ENCODE results near the gene BLTP1.

BLTP1 gene

DNA sequence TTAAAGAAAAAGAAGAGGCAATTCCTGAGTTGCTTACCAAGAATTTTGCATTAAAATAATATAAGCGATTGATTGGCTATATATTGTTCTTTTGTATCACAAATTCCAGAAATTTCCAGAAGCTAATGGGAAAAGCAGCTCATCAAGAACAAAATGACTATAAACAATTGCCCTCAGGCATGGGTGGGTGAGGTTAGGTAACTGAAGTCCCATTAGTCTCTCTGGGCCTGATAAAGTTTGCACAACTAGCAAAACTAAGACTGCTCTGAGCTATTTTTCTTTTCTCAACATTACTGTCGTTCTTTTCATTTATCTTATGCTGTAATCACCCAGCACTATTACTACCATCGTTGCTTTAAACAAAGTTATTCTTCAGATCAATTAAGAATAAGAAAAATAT, 19.2 kb upstream of the BLTP1 start:
- H3K9ac ChIP-seq (ENCODE audit: low read depth, low read length) = no peak overlapping the region

DNA sequence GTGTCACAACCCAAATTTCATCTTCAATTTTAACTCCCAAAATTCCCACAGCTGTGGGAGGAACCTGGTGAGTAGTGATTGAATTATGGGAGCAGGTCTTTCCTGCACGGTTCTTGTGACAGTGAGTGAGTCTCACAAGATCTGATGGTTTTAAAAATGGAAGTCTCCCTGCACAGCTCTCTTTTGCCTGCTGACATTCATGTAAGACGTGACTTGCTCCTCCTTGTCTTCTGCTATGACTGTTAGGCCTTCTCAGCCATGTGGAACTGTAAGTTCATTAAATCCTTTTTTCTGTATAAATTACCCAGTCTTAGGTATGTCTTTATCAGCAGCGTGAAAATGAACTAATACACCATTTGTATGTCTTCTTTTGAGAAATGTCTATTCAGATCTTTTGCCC, 13.0 kb upstream of the BLTP1 start:
- H3K9me3 ChIP-seq (ENCODE audit: control insufficient read depth, insufficient read depth, low read length) = no peaks in the 10 kb centered on the region
- no peaks in the 10 kb centered on the region for H3K4me1 ChIP-seq (ENCODE audit: control insufficient read depth, insufficient read depth, low read length)
- no peak overlapping the region for H3K9ac ChIP-seq (ENCODE audit: low read depth, low read length)
- H3K36me3 ChIP-seq (ENCODE audit: control insufficient read depth, insufficient read depth, low read length) = no peaks in the 10 kb centered on the region
- no peak overlapping the region for H3K4me3 ChIP-seq (ENCODE audit: low read depth, low read length)
- no peaks in the 10 kb centered on the region for H3K27me3 ChIP-seq (ENCODE audit: control insufficient read depth, insufficient read depth, low read length)

More for the DNA sequence above, 19.2 kb upstream of the BLTP1 start:
- Histone ChIP-seq H3K36me3 (ENCODE audit: control insufficient read depth, insufficient read depth, low read length) (no peaks in the 10 kb centered on the region), H3K4me1 (ENCODE audit: control insufficient read depth, insufficient read depth, low read length) (no peaks in the 10 kb centered on the region), H3K4me3 (ENCODE audit: low read depth, low read length) (no peak overlapping the region), H3K27me3 (ENCODE audit: control insufficient read depth, insufficient read depth, low read length) (no peaks in the 10 kb centered on the region), H3K9me3 (ENCODE audit: control insufficient read depth, insufficient read depth, low read length) (no peaks in the 10 kb centered on the region)

DNA sequence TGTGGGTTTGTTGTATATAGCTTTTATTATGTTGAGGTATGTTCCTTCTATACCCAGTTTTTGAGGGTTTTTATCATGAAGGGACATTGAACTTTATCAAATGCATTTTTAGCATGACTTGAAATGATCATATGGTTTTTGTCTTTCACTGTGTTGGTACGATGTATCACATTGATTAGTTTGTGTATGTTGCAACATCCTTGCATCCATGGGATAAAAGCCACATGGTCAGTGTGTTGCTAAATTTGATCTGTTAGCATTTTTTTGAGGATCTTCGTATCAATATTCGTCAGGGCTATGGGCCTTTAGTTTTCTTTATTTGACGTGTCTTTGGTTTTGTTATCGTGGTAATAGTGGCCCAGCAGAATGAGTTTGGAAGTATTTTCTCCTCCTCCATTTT, 11.3 kb upstream of the BLTP1 start:
- H3K36me3 ChIP-seq (ENCODE audit: control insufficient read depth, insufficient read depth, low read length) = no peaks in the 10 kb centered on the region
- no peaks in the 10 kb centered on the region for H3K27me3 ChIP-seq (ENCODE audit: control insufficient read depth, insufficient read depth, low read length)
- no peaks in the 10 kb centered on the region for H3K4me1 ChIP-seq (ENCODE audit: control insufficient read depth, insufficient read depth, low read length)
- H3K4me3 ChIP-seq (ENCODE audit: low read depth, low read length) = no peak overlapping the region
- H3K9ac ChIP-seq (ENCODE audit: low read depth, low read length) = no peak overlapping the region
- no peaks in the 10 kb centered on the region for H3K9me3 ChIP-seq (ENCODE audit: control insufficient read depth, insufficient read depth, low read length)

DNA sequence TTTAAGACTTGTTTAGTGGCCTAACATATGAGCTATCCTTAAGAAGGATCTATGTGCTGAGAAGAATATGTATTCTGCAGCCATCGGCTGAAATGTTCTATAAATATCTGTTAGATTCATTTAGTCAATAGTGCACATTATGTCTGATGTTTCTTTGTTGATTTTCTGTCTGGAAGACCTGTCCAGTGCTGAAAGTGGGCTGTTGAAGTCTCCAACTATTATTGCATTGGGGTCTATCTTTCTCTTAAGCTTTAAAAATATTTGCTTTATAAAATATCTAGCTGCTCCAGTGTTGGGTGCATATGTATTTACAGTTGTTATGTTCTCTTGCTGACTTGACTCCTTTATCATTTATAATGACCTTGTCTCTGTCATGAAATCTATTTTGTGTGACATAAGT, 9.4 kb upstream of the BLTP1 start:
- Histone ChIP-seq H3K4me1 (ENCODE audit: control insufficient read depth, insufficient read depth, low read length) (no peaks in the 10 kb centered on the region), H3K9ac (ENCODE audit: low read depth, low read length) (no peak overlapping the region), H3K36me3 (ENCODE audit: control insufficient read depth, insufficient read depth, low read length) (no peaks in the 10 kb centered on the region), H3K27me3 (ENCODE audit: control insufficient read depth, insufficient read depth, low read length) (no peaks in the 10 kb centered on the region), H3K9me3 (ENCODE audit: control insufficient read depth, insufficient read depth, low read length) (no peaks in the 10 kb centered on the region), H3K4me3 (ENCODE audit: low read depth, low read length) (no peak overlapping the region)

DNA sequence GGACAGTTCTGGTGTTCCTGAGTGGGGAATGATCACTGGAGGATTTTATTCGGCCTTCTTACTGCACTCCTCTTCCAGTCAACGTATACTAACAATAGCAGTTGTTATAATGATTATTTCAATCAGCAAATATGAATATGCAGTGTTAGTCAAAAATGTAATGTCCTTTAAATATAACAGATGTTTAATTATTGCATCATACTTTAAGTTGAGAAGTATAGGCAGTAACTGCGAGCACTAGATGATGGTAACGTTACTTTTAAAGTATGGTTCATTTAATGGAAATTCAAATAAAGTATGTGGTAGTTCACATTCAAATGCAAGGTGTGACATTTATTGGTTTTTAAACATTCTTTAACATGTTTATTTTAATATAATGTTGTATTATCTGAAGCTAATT, 5.5 kb upstream of the BLTP1 start:
- no peak overlapping the region for H3K4me3 ChIP-seq (ENCODE audit: low read depth, low read length)
- H3K27me3 ChIP-seq (ENCODE audit: control insufficient read depth, insufficient read depth, low read length) = no peaks in the 10 kb centered on the region
- no peaks in the 10 kb centered on the region for H3K9me3 ChIP-seq (ENCODE audit: control insufficient read depth, insufficient read depth, low read length)
- no peaks in the 10 kb centered on the region for H3K36me3 ChIP-seq (ENCODE audit: control insufficient read depth, insufficient read depth, low read length)
- H3K9ac ChIP-seq (ENCODE audit: low read depth, low read length) = no peak overlapping the region
- H3K4me1 ChIP-seq (ENCODE audit: control insufficient read depth, insufficient read depth, low read length) = peaks cover 5% of the 10 kb centered on the region

DNA sequence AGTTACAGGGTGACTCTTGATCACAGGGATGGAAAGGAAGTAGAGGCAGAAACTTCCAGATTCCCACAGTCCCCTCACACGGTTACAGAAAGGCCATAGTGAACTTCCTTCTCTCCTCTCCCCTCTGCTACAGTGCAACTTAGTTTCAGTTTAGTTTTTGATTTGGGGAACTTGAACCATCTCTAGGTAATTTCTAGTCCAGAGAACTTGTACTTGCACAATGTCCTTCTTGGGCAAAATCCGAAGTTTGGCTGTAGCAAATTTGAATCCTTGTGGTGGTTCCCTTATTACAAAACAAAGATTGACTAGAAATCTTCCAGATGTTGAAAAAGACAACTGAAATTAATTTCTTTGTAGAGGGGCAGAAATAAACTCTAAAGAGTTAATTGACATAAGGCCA, 1.2 kb upstream of the BLTP1 start:
- H3K9me3 ChIP-seq (ENCODE audit: control insufficient read depth, insufficient read depth, low read length) = no peaks in the 10 kb centered on the region
- no peak overlapping the region for H3K9ac ChIP-seq (ENCODE audit: low read depth, low read length)
- H3K27me3 ChIP-seq (ENCODE audit: control insufficient read depth, insufficient read depth, low read length) = no peaks in the 10 kb centered on the region
- H3K4me1 ChIP-seq (ENCODE audit: control insufficient read depth, insufficient read depth, low read length) = peaks cover 8% of the 10 kb centered on the region
- H3K36me3 ChIP-seq (ENCODE audit: control insufficient read depth, insufficient read depth, low read length) = no peaks in the 10 kb centered on the region
- no peak overlapping the region for H3K4me3 ChIP-seq (ENCODE audit: low read depth, low read length)

DNA sequence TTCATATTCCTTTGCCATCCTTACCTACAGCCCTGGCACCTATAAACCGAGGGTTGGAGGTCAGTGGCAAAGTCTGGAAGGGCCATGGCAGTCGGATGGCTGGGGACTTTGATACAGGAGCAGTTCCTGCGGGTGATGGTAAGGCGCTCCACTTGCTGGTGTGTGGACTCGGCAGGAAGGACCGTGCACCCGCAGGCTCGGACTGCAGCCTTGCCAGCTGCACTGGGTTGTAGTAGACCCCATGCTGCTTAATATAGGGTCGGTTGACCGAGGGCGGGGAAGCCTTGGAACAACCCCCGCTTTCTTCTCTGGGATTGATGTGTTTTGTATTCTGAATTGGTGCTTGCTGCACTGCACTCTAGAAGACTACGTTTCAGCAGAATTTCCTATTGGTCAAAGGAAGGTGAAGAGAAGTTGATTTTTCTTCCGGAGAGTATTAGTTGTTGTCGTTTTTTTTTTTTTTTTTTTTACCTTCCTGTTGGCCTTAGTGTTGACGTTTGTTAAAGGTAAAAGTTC, 638 bp downstream of the BLTP1 start:
- peak overlapping the region; percentile 95 for H3K4me3 ChIP-seq (ENCODE audit: low read depth, low read length)
- no peaks in the 10 kb centered on the region for H3K36me3 ChIP-seq (ENCODE audit: control insufficient read depth, insufficient read depth, low read length)
- no peaks in the 10 kb centered on the region for H3K27me3 ChIP-seq (ENCODE audit: control insufficient read depth, insufficient read depth, low read length)
- peaks cover 8% of the 10 kb centered on the region for H3K4me1 ChIP-seq (ENCODE audit: control insufficient read depth, insufficient read depth, low read length)
- no peaks in the 10 kb centered on the region for H3K9me3 ChIP-seq (ENCODE audit: control insufficient read depth, insufficient read depth, low read length)
- peak overlapping the region; percentile 76 for H3K9ac ChIP-seq (ENCODE audit: low read depth, low read length)

DNA sequence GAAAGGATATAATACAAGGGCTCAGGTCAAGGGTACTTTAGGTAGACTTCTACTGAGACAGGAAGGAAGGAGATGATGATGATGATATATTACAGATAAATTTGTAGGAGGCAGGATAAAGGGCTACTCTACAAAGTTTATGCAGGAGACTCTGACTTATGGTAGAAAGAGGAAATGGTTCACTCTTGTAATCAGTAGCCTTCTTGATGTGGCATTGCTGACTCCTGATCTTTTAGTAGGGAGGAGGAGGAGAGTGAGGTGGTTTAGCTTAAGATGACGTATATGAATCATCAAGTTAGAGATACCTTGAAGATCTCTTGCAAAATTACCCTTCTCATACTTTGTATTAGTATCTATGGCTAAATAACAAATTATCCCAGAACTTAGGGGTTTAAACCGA, 4.7 kb downstream of the BLTP1 start:
- H3K9me3 ChIP-seq (ENCODE audit: control insufficient read depth, insufficient read depth, low read length) = no peaks in the 10 kb centered on the region
- H3K27me3 ChIP-seq (ENCODE audit: control insufficient read depth, insufficient read depth, low read length) = no peaks in the 10 kb centered on the region
- peaks cover 2% of the 10 kb centered on the region for H3K4me1 ChIP-seq (ENCODE audit: control insufficient read depth, insufficient read depth, low read length)
- no peak overlapping the region for H3K4me3 ChIP-seq (ENCODE audit: low read depth, low read length)
- H3K9ac ChIP-seq (ENCODE audit: low read depth, low read length) = no peak overlapping the region
- H3K36me3 ChIP-seq (ENCODE audit: control insufficient read depth, insufficient read depth, low read length) = no peaks in the 10 kb centered on the region

DNA sequence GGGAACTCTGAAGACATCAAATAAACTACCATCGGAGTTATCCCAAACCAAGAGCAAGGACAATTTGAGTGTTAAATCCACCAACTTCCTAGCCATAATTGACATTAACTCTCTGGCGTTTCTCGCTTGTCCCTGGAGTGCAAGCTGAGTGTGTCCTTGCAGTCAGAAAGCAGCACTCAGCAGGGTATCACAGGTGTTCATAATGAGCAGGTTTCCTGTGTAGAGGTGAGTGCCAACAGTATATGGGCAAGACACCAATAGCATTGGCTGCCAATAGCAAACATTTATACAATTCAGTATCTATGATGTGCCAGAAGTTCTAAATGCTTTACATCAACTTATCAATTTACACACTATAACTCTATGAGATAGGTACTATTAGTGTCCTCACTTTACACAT, 11.2 kb downstream of the BLTP1 start:
- Histone ChIP-seq H3K4me3 (ENCODE audit: low read depth, low read length) (no peak overlapping the region), H3K9ac (ENCODE audit: low read depth, low read length) (no peak overlapping the region), H3K27me3 (ENCODE audit: control insufficient read depth, insufficient read depth, low read length) (no peaks in the 10 kb centered on the region), H3K9me3 (ENCODE audit: control insufficient read depth, insufficient read depth, low read length) (no peaks in the 10 kb centered on the region), H3K36me3 (ENCODE audit: control insufficient read depth, insufficient read depth, low read length) (no peaks in the 10 kb centered on the region), H3K4me1 (ENCODE audit: control insufficient read depth, insufficient read depth, low read length) (no peaks in the 10 kb centered on the region)

DNA sequence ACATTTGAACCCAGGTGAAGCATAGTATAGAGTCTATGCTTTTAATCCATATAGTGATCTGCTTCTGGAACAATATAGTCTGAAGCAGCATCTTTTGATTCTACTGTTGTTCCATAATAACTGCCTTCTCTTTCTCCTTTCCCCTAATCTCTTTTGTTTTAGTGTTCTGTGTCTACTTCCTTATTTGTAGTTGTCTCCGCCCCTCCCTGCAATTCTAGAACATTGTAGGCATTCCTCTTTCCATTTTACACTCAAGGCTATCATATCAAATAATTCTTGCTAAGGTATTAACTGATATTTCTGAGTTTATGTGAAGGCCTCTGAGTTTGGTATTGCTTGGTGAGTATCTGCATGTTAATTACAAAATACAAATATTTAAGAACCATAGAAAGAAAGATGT, 11.6 kb downstream of the BLTP1 start:
- Histone ChIP-seq H3K9me3 (ENCODE audit: control insufficient read depth, insufficient read depth, low read length) (no peaks in the 10 kb centered on the region), H3K9ac (ENCODE audit: low read depth, low read length) (no peak overlapping the region), H3K36me3 (ENCODE audit: control insufficient read depth, insufficient read depth, low read length) (no peaks in the 10 kb centered on the region), H3K4me1 (ENCODE audit: control insufficient read depth, insufficient read depth, low read length) (no peaks in the 10 kb centered on the region), H3K4me3 (ENCODE audit: low read depth, low read length) (no peak overlapping the region), H3K27me3 (ENCODE audit: control insufficient read depth, insufficient read depth, low read length) (no peaks in the 10 kb centered on the region)

DNA sequence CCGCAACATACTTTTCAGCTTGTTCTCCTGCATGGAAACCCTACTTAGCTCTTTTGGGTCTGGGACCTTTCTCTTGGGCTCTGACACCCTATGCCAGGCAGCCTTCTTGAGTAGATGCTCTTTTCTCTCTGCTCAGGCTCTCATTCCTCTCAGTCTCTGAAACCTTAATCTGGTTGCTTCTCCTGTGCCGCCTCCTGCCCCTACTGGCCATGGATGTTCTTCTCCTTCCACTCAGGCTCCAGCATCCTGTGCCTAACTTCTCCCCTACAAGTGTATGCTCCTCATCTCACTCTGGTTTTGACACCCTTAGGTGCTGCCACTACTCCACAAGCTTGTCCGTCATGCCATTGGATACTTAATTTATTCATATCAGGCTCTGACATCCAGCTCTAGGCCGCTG, 15.2 kb downstream of the BLTP1 start:
- Histone ChIP-seq H3K27me3 (ENCODE audit: control insufficient read depth, insufficient read depth, low read length) (no peaks in the 10 kb centered on the region), H3K4me1 (ENCODE audit: control insufficient read depth, insufficient read depth, low read length) (no peaks in the 10 kb centered on the region), H3K4me3 (ENCODE audit: low read depth, low read length) (no peak overlapping the region), H3K9me3 (ENCODE audit: control insufficient read depth, insufficient read depth, low read length) (no peaks in the 10 kb centered on the region), H3K36me3 (ENCODE audit: control insufficient read depth, insufficient read depth, low read length) (no peaks in the 10 kb centered on the region), H3K9ac (ENCODE audit: low read depth, low read length) (no peak overlapping the region)

DNA sequence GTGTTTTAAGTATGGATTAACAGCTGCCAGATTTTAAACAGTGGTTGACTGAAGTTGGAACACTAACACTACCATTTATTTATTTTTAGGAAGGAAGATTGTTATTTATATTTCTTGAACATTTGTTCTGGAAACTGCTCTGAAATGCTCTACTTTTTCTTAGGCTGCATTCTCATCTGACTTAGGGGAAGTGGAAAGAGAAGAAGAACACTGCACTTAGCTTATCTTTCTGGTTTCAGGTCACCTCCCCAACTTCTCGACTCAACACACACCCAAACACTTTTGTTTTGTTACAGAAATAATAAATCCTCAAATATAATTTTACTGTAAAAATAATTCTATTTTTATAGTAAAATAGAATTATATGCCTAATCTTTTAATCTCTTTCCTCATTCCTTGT, 18.6 kb downstream of the BLTP1 start:
- Histone ChIP-seq H3K9me3 (ENCODE audit: control insufficient read depth, insufficient read depth, low read length) (no peaks in the 10 kb centered on the region), H3K4me1 (ENCODE audit: control insufficient read depth, insufficient read depth, low read length) (no peaks in the 10 kb centered on the region), H3K4me3 (ENCODE audit: low read depth, low read length) (no peak overlapping the region), H3K27me3 (ENCODE audit: control insufficient read depth, insufficient read depth, low read length) (no peaks in the 10 kb centered on the region), H3K9ac (ENCODE audit: low read depth, low read length) (no peak overlapping the region), H3K36me3 (ENCODE audit: control insufficient read depth, insufficient read depth, low read length) (no peaks in the 10 kb centered on the region)

DNA sequence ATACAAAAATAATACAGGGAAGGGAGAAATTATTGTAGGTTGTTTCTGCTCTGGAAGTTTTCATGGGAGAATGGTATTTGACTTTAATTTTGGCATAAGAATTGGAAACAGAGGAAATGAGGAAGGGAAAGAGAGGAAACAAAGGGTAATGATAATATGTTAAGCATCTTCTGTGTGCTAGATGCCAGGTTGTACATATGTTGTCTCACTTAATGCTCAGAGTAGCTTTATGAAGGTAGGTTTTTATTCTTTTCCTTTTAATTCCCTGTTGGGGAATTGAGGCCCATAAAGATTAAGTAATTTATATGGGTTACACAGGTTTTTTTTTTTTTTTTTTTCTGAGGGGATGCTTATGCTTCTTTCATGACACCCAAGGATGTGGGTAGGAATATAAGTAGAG, 19.2 kb downstream of the BLTP1 start:
- no peak overlapping the region for H3K9ac ChIP-seq (ENCODE audit: low read depth, low read length)
- no peaks in the 10 kb centered on the region for H3K9me3 ChIP-seq (ENCODE audit: control insufficient read depth, insufficient read depth, low read length)
- H3K27me3 ChIP-seq (ENCODE audit: control insufficient read depth, insufficient read depth, low read length) = no peaks in the 10 kb centered on the region
- no peaks in the 10 kb centered on the region for H3K4me1 ChIP-seq (ENCODE audit: control insufficient read depth, insufficient read depth, low read length)
- no peak overlapping the region for H3K4me3 ChIP-seq (ENCODE audit: low read depth, low read length)
- H3K36me3 ChIP-seq (ENCODE audit: control insufficient read depth, insufficient read depth, low read length) = no peaks in the 10 kb centered on the region

All from iPS-15b (cell line).